HG03066 (cell line): Measurements from ENCODE around the gene CERS4.
"Not testable (repeated sequence)": the region's sequence is repeated elsewhere in the genome, so short reads cannot be mapped to it uniquely, and the experiment has no call there.

Source experiments
- ATAC-seq: cut with Tn5 transposase; IDR thresholded peaks from one replicate; pipeline ENCODE4 v1.9.1; 2021; ENCODE audit warnings: low read depth; ENCODE audit not compliant: unreplicated experiment

Gene CERS4

GRCh38 chr19:8209462-8210378 lies 550 bp downstream of the CERS4 start:
- ATAC-seq = peak; percentile 67

GRCh38 chr19:8210421-8211101 lies 1.4 kb downstream of the CERS4 start:
- ATAC-seq = no peak

GRCh38 chr19:8212212-8212611 lies 3.0 kb downstream of the CERS4 start:
- no peak for ATAC-seq

- no peak for ATAC-seq
Measured at GRCh38 chr19:8212916-8213315, 3.7 kb downstream of the CERS4 start.

GRCh38 chr19:8213827-8214672 lies 4.9 kb downstream of the CERS4 start:
- ATAC-seq = no peak

- no peak for ATAC-seq
Measured at GRCh38 chr19:8214802-8215201, 5.6 kb downstream of the CERS4 start.

GRCh38 chr19:8215783-8216182 lies 6.6 kb downstream of the CERS4 start:
- no peak for ATAC-seq

GRCh38 chr19:8216357-8216756 lies 7.2 kb downstream of the CERS4 start:
- ATAC-seq = no peak

- ATAC-seq = not testable (repeated sequence)
Measured at GRCh38 chr19:8218127-8218526, 9.0 kb downstream of the CERS4 start.

- ATAC-seq = no peak
Measured at GRCh38 chr19:8220481-8220880, 11.3 kb downstream of the CERS4 start.

- no peak for ATAC-seq
Measured at GRCh38 chr19:8221161-8221560, 12.0 kb downstream of the CERS4 start.

- not testable (repeated sequence) for ATAC-seq
Measured at GRCh38 chr19:8223442-8223841, 14.3 kb downstream of the CERS4 start.

GRCh38 chr19:8224394-8225145 lies 15.4 kb downstream of the CERS4 start:
- no peak for ATAC-seq

- no peak for ATAC-seq
Measured at GRCh38 chr19:8231073-8231604, 22.0 kb downstream of the CERS4 start.

- no peak for ATAC-seq
Measured at GRCh38 chr19:8233370-8233769, 24.2 kb downstream of the CERS4 start.

- no peak for ATAC-seq
Measured at GRCh38 chr19:8237026-8237425, 27.9 kb downstream of the CERS4 start.

GRCh38 chr19:8238251-8238650 lies 29.1 kb downstream of the CERS4 start:
- no peak for ATAC-seq

- no peak for ATAC-seq
Measured at GRCh38 chr19:8239528-8240273, 30.5 kb downstream of the CERS4 start.
